ENCODE measurements around the gene ERGIC3. TPM values are rescaled to one million over a fixed set of nuclear protein-coding genes. Genes with fewer than 3 reads are reported as not detected.

ERGIC3 gene
- total and polyA plus RNA-seq, 2 experiments from 2014 or later: 309 to 369 TPM

- Histone ChIP-seq H3K9me3 (ENCODE audit: low read depth) (no peaks in the 10 kb centered on the region), H3K27ac (no peak overlapping the region), H2AFZ (no peak overlapping the region), H3K9me2 (replicated peaks; ENCODE audit: insufficient read depth) (no peaks in the 10 kb centered on the region), H3K4me1 (ENCODE audit: insufficient read depth) (peaks cover 5% of the 10 kb centered on the region), H3K4me3 (no peak overlapping the region), H3K36me3 (replicated peaks; ENCODE audit: insufficient read depth, low read depth) (no peaks in the 10 kb centered on the region), H4K20me1 (ENCODE audit: insufficient read depth, poor library complexity, severe bottlenecking) (no peaks in the 10 kb centered on the region), H3K79me2 (no peaks in the 10 kb centered on the region), H3K4me2 (no peak overlapping the region), H3K27me3 (no peaks in the 10 kb centered on the region)
- WGBS (ENCODE audit: low lambda C conversion rate, missing lambda C conversion rate): 95% methylated on average over 11 of the region's 12 CpGs
- TF ChIP-seq CTCF (IDR thresholded peaks at IDR 0.05; ENCODE audit: poor library complexity) (no peak), EZH2 (IDR thresholded peaks at IDR 0.05; ENCODE audit: borderline replicate concordance) (no peak), EZH2phosphoT487 (IDR thresholded peaks at IDR 0.05; ENCODE audit: low read depth, severe bottlenecking, unreplicated experiment) (no peak)
- DNase-seq (ENCODE audit: low spot score): no peak
These were observed 30.7 kb upstream of the ERGIC3 start for GRCh38 chr20:35510951-35511735.

GRCh38 chr20:35511814-35512420 lies 30.0 kb upstream of the ERGIC3 start:
- DNase-seq (ENCODE audit: low spot score): peak; percentile 46
- Histone ChIP-seq H4K20me1 (ENCODE audit: insufficient read depth, poor library complexity, severe bottlenecking) (no peaks in the 10 kb centered on the region), H3K9me3 (ENCODE audit: low read depth) (no peaks in the 10 kb centered on the region), H3K4me1 (ENCODE audit: insufficient read depth) (no peaks in the 10 kb centered on the region), H2AFZ (no peak overlapping the region), H3K9me2 (replicated peaks; ENCODE audit: insufficient read depth) (no peaks in the 10 kb centered on the region), H3K79me2 (no peaks in the 10 kb centered on the region), H3K4me2 (no peak overlapping the region), H3K27ac (no peak overlapping the region), H3K4me3 (no peak overlapping the region), H3K36me3 (replicated peaks; ENCODE audit: insufficient read depth, low read depth) (no peaks in the 10 kb centered on the region), H3K27me3 (no peaks in the 10 kb centered on the region)
- TF ChIP-seq CTCF (IDR thresholded peaks at IDR 0.05; ENCODE audit: poor library complexity): peak; percentile 67
- no peak for TF ChIP-seq EZH2 (IDR thresholded peaks at IDR 0.05; ENCODE audit: borderline replicate concordance)
- TF ChIP-seq EZH2phosphoT487 (IDR thresholded peaks at IDR 0.05; ENCODE audit: low read depth, severe bottlenecking, unreplicated experiment): no peak
- 93% methylated on average over 1 of the region's 2 CpGs for WGBS (ENCODE audit: low lambda C conversion rate, missing lambda C conversion rate)

GRCh38 chr20:35514371-35514932 lies 27.4 kb upstream of the ERGIC3 start:
- no peaks in the 10 kb centered on the region for H3K9me3 ChIP-seq (ENCODE audit: low read depth)
- no peak overlapping the region for H3K4me2 ChIP-seq
- no peaks in the 10 kb centered on the region for H4K20me1 ChIP-seq (ENCODE audit: insufficient read depth, poor library complexity, severe bottlenecking)
- H3K27ac ChIP-seq: no peak overlapping the region
- no peak overlapping the region for H3K4me3 ChIP-seq
- H3K9me2 ChIP-seq (replicated peaks; ENCODE audit: insufficient read depth): no peaks in the 10 kb centered on the region
- no peak for DNase-seq (ENCODE audit: low spot score)
- no peaks in the 10 kb centered on the region for H3K79me2 ChIP-seq
- H3K4me1 ChIP-seq (ENCODE audit: insufficient read depth): no peaks in the 10 kb centered on the region
- H3K36me3 ChIP-seq (replicated peaks; ENCODE audit: insufficient read depth, low read depth): no peaks in the 10 kb centered on the region
- H3K27me3 ChIP-seq: no peaks in the 10 kb centered on the region
- TF ChIP-seq EZH2 (IDR thresholded peaks at IDR 0.05; ENCODE audit: borderline replicate concordance): no peak
- no peak overlapping the region for H2AFZ ChIP-seq
- 87% methylated on average over 11 of the region's 11 CpGs for WGBS (ENCODE audit: low lambda C conversion rate, missing lambda C conversion rate)

GRCh38 chr20:35515341-35515740 lies 26.5 kb upstream of the ERGIC3 start:
- no peaks in the 10 kb centered on the region for H3K4me1 ChIP-seq (ENCODE audit: insufficient read depth)
- no peaks in the 10 kb centered on the region for H3K9me3 ChIP-seq (ENCODE audit: low read depth)
- no peaks in the 10 kb centered on the region for H3K36me3 ChIP-seq (replicated peaks; ENCODE audit: insufficient read depth, low read depth)
- H4K20me1 ChIP-seq (ENCODE audit: insufficient read depth, poor library complexity, severe bottlenecking): no peaks in the 10 kb centered on the region
- H3K27ac ChIP-seq: no peak overlapping the region
- DNase-seq (ENCODE audit: low spot score): no peak
- no peak overlapping the region for H2AFZ ChIP-seq
- H3K4me3 ChIP-seq: no peak overlapping the region
- H3K79me2 ChIP-seq: no peaks in the 10 kb centered on the region
- TF ChIP-seq EZH2phosphoT487 (IDR thresholded peaks at IDR 0.05; ENCODE audit: low read depth, severe bottlenecking, unreplicated experiment) (no peak), CTCF (IDR thresholded peaks at IDR 0.05; ENCODE audit: poor library complexity) (no peak), EZH2 (IDR thresholded peaks at IDR 0.05; ENCODE audit: borderline replicate concordance) (no peak)
- no peak overlapping the region for H3K4me2 ChIP-seq
- H3K27me3 ChIP-seq: no peaks in the 10 kb centered on the region
- no peaks in the 10 kb centered on the region for H3K9me2 ChIP-seq (replicated peaks; ENCODE audit: insufficient read depth)
- 100% methylated on average over 3 of the region's 4 CpGs for WGBS (ENCODE audit: low lambda C conversion rate, missing lambda C conversion rate)

All from hepatocyte (in vitro differentiated cells).